Panc1 (cell line): ENCODE measurements around the gene IVD. TPM values are rescaled to one million over a fixed set of nuclear protein-coding genes. Genes with fewer than 3 reads are reported as not detected.
A peak's percentile ranks its signal among the peaks of the same experiment; 100 is the strongest.

Experiments
- ATAC-seq: fragments of 200-7000 bp; cut with Tn5 transposase; 2 replicates; pipeline ENCODE4 v1.9.1; 2020; ENCODE audit warnings: mild to moderate bottlenecking, moderate library complexity
- BruUV-seq: library from RNA; stranded (reverse); fragments of 400-500 nt; replicated peaks from 2 replicates; lab custom pipeline; 2021; lab: Mats Ljungman, UMichigan
- CTCF ChIA-PET: fragments of 300-600 bp; sonication (Branson Sonifier 250); formaldehyde crosslinking; loops from one replicate; lab custom pipeline; 2022; ENCODE audit warnings: antibody characterized with exemption; lab: Charles Lee
- POLR2A ChIA-PET: fragments of 300-600 bp; sonication (Branson Sonifier 250); formaldehyde crosslinking; loops from one replicate; lab custom pipeline; 2022; ENCODE audit warnings: antibody characterized with exemption; lab: Charles Lee
- DNase-seq: peaks from one replicate; pipeline ENCODE4 v3.0.0-alpha.2; 2010; ENCODE audit warnings: low read depth, low spot score
- H3K27ac ChIP-seq: 2 replicates; pipeline ENCODE4 v1.5.1; 2011; ENCODE audit warnings: mild to moderate bottlenecking, low read length, inconsistent platforms
- H3K27me3 ChIP-seq: fragments of 200-500 bp; sonication (Bioruptor generic); 2 replicates; pipeline ENCODE4 v1.6.0; 2014; ENCODE audit warnings: low read length, inconsistent platforms; ENCODE audit not compliant: control insufficient read depth, insufficient read depth
- H3K36me3 ChIP-seq: fragments of 200-500 bp; sonication (Bioruptor generic); 2 replicates; pipeline ENCODE4 v1.5.1; 2014; ENCODE audit warnings: inconsistent platforms, mild to moderate bottlenecking, low read length, moderate library complexity; ENCODE audit not compliant: control insufficient read depth, insufficient read depth
- H3K4me1 ChIP-seq: 2 replicates; pipeline ENCODE4 v1.5.1; 2011; ENCODE audit warnings: inconsistent platforms, mild to moderate bottlenecking, low read length, moderate library complexity; ENCODE audit not compliant: control insufficient read depth, insufficient read depth
- H3K4me3 ChIP-seq, 2 experiments: 2 replicates each; pipeline ENCODE4 v1.5.1; 2011 to 2012; ENCODE audit warnings: low read depth in 2 of 2, low read length in 2 of 2, mild to moderate bottlenecking in 2 of 2, inconsistent platforms in 1 of 2, moderate library complexity in 1 of 2
- H3K9me3 ChIP-seq: fragments of 200-500 bp; sonication (Bioruptor generic); 2 replicates; pipeline ENCODE4 v1.5.1; 2014; ENCODE audit warnings: low read depth, mild to moderate bottlenecking, inconsistent platforms, low read length, moderate library complexity; ENCODE audit not compliant: control insufficient read depth, insufficient read depth
- CTCF ChIP-seq: fragments of 450-650 bp; IDR thresholded peaks from 2 replicates; pipeline ENCODE4 v1.5.1; 2017; ENCODE audit warnings: mild to moderate bottlenecking
- POLR2AphosphoS5 ChIP-seq: IDR thresholded peaks from 2 replicates; pipeline ENCODE4 v1.6.1; 2012; ENCODE audit warnings: mild to moderate bottlenecking, low read depth, low read length, moderate library complexity
- SIN3A ChIP-seq: IDR thresholded peaks from 2 replicates; pipeline ENCODE4 v1.6.1; 2012; ENCODE audit warnings: low read depth, mild to moderate bottlenecking, low read length, moderate library complexity, borderline replicate concordance; ENCODE audit not compliant: insufficient read depth
- TCF7L2 ChIP-seq: IDR thresholded peaks from 2 replicates; pipeline ENCODE4 v1.6.1; 2011; ENCODE audit warnings: mild to moderate bottlenecking, low read depth, low read length, inconsistent platforms
- in situ Hi-C: cut with HindIII; loops from 2 replicates; pipeline ENCODE4 v1.10.0; 2016; ENCODE audit warnings: low sequenced_read_pairs, low pct_unique_long_range_greater_than_20kb
- intact Hi-C: fragments of 100-400 bp; cut with micrococcal nuclease; formaldehyde crosslinking; loops from one replicate; pipeline ENCODE4 v1.10.0; 2022; ENCODE audit not compliant: unreplicated experiment
- total RNA-seq: library from RNA; stranded (reverse); gene quantifications from one replicate; pipeline ENCODE4 v1.2.1, GENCODE V29; 2021; ENCODE audit not compliant: unreplicated experiment
- TF ChIP-seq, protein P1 (sequence below), 2 experiments: IDR thresholded peaks; 2 replicates each; pipeline ENCODE4 v1.6.1; 2011 to 2012; ENCODE audit warnings: low read depth in 2 of 2, control low read depth in 1 of 2, low read length in 1 of 2, mild to moderate bottlenecking in 1 of 2, moderate library complexity in 1 of 2; ENCODE audit not compliant: insufficient read depth in 1 of 2

Gene IVD
- total RNA-seq, 1 experiment from 2014 or later = 74.6 TPM

DNA sequence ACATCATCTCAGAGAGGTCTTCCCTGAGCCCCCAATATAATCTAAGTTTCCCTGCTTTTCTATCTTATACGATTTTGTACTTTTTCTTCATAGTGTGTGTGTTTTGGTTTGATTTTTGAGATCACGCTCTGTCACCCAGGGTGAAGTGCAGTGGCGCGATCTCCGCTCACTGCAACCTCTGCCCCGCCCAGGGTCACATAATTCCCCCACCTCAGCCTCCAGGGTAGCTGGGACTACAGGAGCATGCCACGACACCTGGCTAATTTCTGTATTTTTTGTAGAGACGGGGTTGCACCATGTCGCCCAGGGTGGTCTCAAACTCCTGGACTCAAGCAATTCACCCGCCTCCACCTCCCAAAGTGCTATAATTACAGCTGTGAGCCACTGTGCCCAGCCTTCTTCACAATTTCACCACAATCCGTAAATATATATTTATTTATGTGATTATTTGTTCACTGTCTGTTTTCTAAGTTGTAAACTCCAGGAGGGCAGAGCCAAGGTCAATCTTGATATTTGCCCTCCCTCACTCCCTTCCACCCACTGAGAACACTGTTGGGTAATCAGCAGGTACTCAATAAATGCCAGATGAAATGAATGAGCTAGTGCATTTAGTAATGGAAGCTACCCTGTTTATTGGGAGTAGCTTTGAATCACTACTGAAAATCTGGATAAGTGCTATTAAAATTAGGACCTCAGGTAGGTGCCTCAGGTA lies 23.6 kb upstream of the IVD start:
- DNase-seq (no peak), ATAC-seq (no peak)
- no TSS peak for BruUV-seq
- Histone ChIP-seq H3K4me3 (no peak overlapping the region), H3K9me3 (no peaks in the 10 kb centered on the region), H3K27me3 (no peaks in the 10 kb centered on the region), H3K27ac (peak overlapping the region; percentile 91), H3K4me1 (peaks cover 17% of the 10 kb centered on the region; the same call in 1 of the 2 replicates), H3K36me3 (peaks cover 15% of the 10 kb centered on the region)
- in situ Hi-C loops (no loop called here), intact Hi-C loops (no loop called here)
- ChIA-PET CTCF (interaction anchor here (0.7 kb wide), 1 partner anchor 42 kb away, joined by 3 read pairs; no protein-coding TSS in a partner anchor), POLR2A (no interaction called here)
- TF ChIP-seq POLR2AphosphoS5 = no peak
- no peak for TF ChIP-seq SIN3A
- no peak for TF ChIP-seq CTCF
- no peak for TF ChIP-seq TCF7L2
- TF ChIP-seq, protein P1, sequence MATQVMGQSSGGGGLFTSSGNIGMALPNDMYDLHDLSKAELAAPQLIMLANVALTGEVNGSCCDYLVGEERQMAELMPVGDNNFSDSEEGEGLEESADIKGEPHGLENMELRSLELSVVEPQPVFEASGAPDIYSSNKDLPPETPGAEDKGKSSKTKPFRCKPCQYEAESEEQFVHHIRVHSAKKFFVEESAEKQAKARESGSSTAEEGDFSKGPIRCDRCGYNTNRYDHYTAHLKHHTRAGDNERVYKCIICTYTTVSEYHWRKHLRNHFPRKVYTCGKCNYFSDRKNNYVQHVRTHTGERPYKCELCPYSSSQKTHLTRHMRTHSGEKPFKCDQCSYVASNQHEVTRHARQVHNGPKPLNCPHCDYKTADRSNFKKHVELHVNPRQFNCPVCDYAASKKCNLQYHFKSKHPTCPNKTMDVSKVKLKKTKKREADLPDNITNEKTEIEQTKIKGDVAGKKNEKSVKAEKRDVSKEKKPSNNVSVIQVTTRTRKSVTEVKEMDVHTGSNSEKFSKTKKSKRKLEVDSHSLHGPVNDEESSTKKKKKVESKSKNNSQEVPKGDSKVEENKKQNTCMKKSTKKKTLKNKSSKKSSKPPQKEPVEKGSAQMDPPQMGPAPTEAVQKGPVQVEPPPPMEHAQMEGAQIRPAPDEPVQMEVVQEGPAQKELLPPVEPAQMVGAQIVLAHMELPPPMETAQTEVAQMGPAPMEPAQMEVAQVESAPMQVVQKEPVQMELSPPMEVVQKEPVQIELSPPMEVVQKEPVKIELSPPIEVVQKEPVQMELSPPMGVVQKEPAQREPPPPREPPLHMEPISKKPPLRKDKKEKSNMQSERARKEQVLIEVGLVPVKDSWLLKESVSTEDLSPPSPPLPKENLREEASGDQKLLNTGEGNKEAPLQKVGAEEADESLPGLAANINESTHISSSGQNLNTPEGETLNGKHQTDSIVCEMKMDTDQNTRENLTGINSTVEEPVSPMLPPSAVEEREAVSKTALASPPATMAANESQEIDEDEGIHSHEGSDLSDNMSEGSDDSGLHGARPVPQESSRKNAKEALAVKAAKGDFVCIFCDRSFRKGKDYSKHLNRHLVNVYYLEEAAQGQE (IDR thresholded peaks at IDR 0.05; ENCODE audit: insufficient read depth in 1 of 2, low read depth in 2 of 2, low read length in 1 of 2) = no peak

DNA sequence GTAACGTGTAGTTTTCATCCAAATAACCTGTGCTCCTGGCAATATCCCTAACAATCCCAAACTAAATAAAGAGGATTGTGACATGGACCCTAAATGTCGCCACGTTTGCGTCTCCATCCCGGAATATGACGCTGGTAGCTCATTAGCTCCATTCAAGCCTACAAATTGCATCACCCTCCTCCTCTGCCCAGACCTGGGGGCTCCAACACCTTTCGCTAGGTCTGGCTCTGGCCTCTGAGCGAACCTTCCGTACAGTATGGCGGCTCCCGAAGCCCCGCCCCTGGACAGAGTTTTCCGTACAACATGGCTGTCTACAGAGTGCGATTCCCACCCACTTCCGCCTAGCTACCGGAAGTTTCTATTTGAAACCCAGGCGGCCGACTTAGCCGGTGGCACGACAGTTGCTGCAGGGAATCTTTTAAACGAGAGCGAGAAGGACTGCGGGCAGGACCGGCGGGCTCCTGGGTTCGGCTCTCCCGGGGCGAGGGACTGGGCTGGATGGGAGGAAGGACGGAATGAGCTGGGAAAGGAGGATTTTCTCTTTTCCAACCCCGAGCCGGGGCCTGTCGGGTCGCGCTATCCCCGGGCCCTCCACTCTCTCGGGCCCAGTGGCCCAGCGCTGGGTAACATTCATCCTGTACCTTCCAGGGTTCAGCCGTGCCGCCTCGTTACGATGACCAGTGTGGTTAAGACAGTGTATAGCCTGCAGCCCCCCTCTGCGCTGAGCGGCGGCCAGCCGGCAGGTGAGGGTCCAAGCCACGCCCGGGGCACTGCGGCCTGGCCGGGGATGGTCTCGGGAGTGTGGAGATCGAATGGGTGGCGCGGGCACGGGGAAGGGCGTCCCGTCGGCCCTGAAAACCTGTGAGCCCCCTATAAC lies 22.8 kb upstream of the IVD start, which contains the start of gene KNSTRN:
Gene KNSTRN (plus strand): TSS at position 142 of the 877 bp plus-strand sequence. CDS start 115 bp downstream, at position 257.
- TF ChIP-seq TCF7L2 (peak; percentile 90), SIN3A (peak; percentile 85; the same call in 1 of the 2 replicates), POLR2AphosphoS5 (peak; percentile 84)
- TF ChIP-seq, protein P1 (IDR thresholded peaks at IDR 0.05; ENCODE audit: insufficient read depth in 1 of 2, low read depth in 2 of 2, low read length in 1 of 2) = no peak
- POLR2A ChIA-PET = no interaction called here
- Histone ChIP-seq H3K9me3 (no peaks in the 10 kb centered on the region), H3K4me1 (peaks cover 17% of the 10 kb centered on the region; the same call in 1 of the 2 replicates), H3K4me3 (peak within 1 kb of the TSS; percentile 77 to 86), H3K27ac (peak within 1 kb of the TSS; percentile 91), H3K27me3 (no peaks in the 10 kb centered on the region), H3K36me3 (peaks cover 22% of the 10 kb centered on the region)
- BruUV-seq = TSS peak; percentile 89
- ATAC-seq = peak; percentile 98
- intact Hi-C loops (no loop called here), in situ Hi-C loops (no loop called here)
- CTCF ChIA-PET = interaction anchor here (0.5 to 0.7 kb wide), 2 partner anchors 43 to 207 kb away, joined by 3 read pairs; no protein-coding TSS in a partner anchor
- DNase-seq = peak; percentile 69
